HepG2 (cell line): ENCODE results near the gene KCNE5.

Source experiments
- ARNT ChIP-seq: fragments of 450-650 bp; IDR thresholded peaks from 2 replicates; pipeline ENCODE4 v1.6.1; 2017
- BRCA1 ChIP-seq: sonication (generic); formaldehyde crosslinking; IDR thresholded peaks from 2 replicates; pipeline ENCODE4 v1.4.0; 2020; ENCODE audit warnings: missing genetic modification reagents
- JUN ChIP-seq: sonication (generic); formaldehyde crosslinking; IDR thresholded peaks from 2 replicates; pipeline ENCODE4 v1.4.0; 2020; ENCODE audit warnings: mild to moderate bottlenecking, missing genetic modification reagents
- NR3C1 ChIP-seq: sonication (generic); formaldehyde crosslinking; IDR thresholded peaks from 2 replicates; pipeline ENCODE4 v1.4.0; 2020; ENCODE audit warnings: missing genetic modification reagents
- POLR2A ChIP-seq, 2 experiments: IDR thresholded peaks; 2 replicates each; pipeline ENCODE4 v1.6.1; 2011; ENCODE audit warnings: low read depth in 2 of 2, low read length in 2 of 2, mild to moderate bottlenecking in 1 of 2, moderate library complexity in 1 of 2; ENCODE audit not compliant: insufficient read depth in 1 of 2
- POLR2AphosphoS2 ChIP-seq: IDR thresholded peaks from 2 replicates; pipeline ENCODE4 v1.6.1; 2011; ENCODE audit warnings: low read depth, low read length, improper control_type of control experiment
- SP140L ChIP-seq: sonication (generic); formaldehyde crosslinking; IDR thresholded peaks from 2 replicates; pipeline ENCODE4 v1.4.0; 2020; ENCODE audit warnings: missing genetic modification reagents, borderline replicate concordance
- SUZ12 ChIP-seq: fragments of 150-350 bp; IDR thresholded peaks from 2 replicates; pipeline ENCODE4 v1.6.1; 2014; ENCODE audit warnings: low read depth, low read length
- YEATS2 ChIP-seq: sonication (generic); formaldehyde crosslinking; IDR thresholded peaks from 2 replicates; pipeline ENCODE4 v1.4.0; 2020; ENCODE audit warnings: missing genetic modification reagents, borderline replicate concordance
- ZNF451 ChIP-seq: sonication (generic); formaldehyde crosslinking; IDR thresholded peaks from 2 replicates; pipeline ENCODE4 v1.5.0; 2020; ENCODE audit warnings: mild to moderate bottlenecking, missing genetic modification reagents
- TF ChIP-seq, protein P1 (sequence below), 2 experiments: sonication (generic) in 1 of 2; formaldehyde crosslinking in 1 of 2; IDR thresholded peaks; 2 replicates each; pipeline versions ENCODE4 v1.4.0 to v1.6.1; 2016 to 2020; ENCODE audit warnings: borderline replicate concordance in 1 of 2, low read depth in 1 of 2, mild to moderate bottlenecking in 1 of 2, missing genetic modification reagents in 1 of 2
- TF ChIP-seq, protein P2 (sequence below): sonication (generic); formaldehyde crosslinking; IDR thresholded peaks from 2 replicates; pipeline ENCODE4 v1.4.0; 2020; ENCODE audit warnings: mild to moderate bottlenecking, missing genetic modification reagents
- TF ChIP-seq, protein P3 (sequence below): sonication (generic); formaldehyde crosslinking; IDR thresholded peaks from 2 replicates; pipeline ENCODE4 v1.5.1; 2020; ENCODE audit warnings: missing genetic modification reagents, mild to moderate bottlenecking, borderline replicate concordance
- TF ChIP-seq, protein P4 (sequence below): sonication (generic); formaldehyde crosslinking; IDR thresholded peaks from 2 replicates; pipeline ENCODE4 v1.5.0; 2020; ENCODE audit warnings: mild to moderate bottlenecking, missing genetic modification reagents, moderate library complexity

DNA sequence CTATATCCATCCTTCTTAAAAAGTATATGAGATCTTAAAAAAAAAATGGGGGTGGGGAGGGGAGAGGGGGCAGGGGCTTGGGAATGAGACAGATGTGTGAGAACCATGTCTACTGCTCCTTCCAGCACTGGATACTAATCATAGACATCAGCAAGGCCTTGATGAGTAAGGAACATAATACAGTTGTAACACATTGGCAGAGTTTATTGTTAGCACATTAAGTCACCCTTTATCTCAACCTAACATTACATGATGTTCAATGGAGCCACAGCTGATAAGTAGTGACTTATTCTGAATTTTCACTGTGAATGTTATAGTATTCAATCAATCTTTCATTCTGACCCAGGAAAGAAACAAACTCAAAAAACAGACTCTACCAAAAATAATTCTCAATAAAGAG is 47.3 kb upstream of the KCNE5 start:
- TF ChIP-seq ZNF451 (no peak), SP140L (no peak), JUN (CRISPR knock-in tag) (no peak), SUZ12 (no peak), POLR2A (IDR thresholded peaks at IDR 0.05; ENCODE audit: insufficient read depth in 1 of 2, low read depth in 2 of 2, low read length in 2 of 2) (no peak), ARNT (no peak), POLR2AphosphoS2 (no peak), BRCA1 (CRISPR knock-in tag) (no peak), YEATS2 (CRISPR knock-in tag) (no peak), NR3C1 (no peak)
- TF ChIP-seq, protein P1, sequence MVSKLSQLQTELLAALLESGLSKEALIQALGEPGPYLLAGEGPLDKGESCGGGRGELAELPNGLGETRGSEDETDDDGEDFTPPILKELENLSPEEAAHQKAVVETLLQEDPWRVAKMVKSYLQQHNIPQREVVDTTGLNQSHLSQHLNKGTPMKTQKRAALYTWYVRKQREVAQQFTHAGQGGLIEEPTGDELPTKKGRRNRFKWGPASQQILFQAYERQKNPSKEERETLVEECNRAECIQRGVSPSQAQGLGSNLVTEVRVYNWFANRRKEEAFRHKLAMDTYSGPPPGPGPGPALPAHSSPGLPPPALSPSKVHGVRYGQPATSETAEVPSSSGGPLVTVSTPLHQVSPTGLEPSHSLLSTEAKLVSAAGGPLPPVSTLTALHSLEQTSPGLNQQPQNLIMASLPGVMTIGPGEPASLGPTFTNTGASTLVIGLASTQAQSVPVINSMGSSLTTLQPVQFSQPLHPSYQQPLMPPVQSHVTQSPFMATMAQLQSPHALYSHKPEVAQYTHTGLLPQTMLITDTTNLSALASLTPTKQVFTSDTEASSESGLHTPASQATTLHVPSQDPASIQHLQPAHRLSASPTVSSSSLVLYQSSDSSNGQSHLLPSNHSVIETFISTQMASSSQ (IDR thresholded peaks at IDR 0.05; ENCODE audit: low read depth) = no peak
- TF ChIP-seq, protein P1 (CRISPR knock-in tag; IDR thresholded peaks at IDR 0.05; ENCODE audit: borderline replicate concordance) = no peak
- TF ChIP-seq, protein P2, sequence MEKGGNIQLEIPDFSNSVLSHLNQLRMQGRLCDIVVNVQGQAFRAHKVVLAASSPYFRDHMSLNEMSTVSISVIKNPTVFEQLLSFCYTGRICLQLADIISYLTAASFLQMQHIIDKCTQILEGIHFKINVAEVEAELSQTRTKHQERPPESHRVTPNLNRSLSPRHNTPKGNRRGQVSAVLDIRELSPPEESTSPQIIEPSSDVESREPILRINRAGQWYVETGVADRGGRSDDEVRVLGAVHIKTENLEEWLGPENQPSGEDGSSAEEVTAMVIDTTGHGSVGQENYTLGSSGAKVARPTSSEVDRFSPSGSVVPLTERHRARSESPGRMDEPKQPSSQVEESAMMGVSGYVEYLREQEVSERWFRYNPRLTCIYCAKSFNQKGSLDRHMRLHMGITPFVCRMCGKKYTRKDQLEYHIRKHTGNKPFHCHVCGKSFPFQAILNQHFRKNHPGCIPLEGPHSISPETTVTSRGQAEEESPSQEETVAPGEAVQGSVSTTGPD = no peak
- TF ChIP-seq, protein P3, sequence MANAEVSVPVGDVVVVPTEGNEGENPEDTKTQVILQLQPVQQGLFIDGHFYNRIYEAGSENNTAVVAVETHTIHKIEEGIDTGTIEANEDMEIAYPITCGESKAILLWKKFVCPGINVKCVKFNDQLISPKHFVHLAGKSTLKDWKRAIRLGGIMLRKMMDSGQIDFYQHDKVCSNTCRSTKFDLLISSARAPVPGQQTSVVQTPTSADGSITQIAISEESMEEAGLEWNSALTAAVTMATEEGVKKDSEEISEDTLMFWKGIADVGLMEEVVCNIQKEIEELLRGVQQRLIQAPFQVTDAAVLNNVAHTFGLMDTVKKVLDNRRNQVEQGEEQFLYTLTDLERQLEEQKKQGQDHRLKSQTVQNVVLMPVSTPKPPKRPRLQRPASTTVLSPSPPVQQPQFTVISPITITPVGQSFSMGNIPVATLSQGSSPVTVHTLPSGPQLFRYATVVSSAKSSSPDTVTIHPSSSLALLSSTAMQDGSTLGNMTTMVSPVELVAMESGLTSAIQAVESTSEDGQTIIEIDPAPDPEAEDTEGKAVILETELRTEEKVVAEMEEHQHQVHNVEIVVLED (CRISPR knock-in tag) = no peak
- TF ChIP-seq, protein P4, sequence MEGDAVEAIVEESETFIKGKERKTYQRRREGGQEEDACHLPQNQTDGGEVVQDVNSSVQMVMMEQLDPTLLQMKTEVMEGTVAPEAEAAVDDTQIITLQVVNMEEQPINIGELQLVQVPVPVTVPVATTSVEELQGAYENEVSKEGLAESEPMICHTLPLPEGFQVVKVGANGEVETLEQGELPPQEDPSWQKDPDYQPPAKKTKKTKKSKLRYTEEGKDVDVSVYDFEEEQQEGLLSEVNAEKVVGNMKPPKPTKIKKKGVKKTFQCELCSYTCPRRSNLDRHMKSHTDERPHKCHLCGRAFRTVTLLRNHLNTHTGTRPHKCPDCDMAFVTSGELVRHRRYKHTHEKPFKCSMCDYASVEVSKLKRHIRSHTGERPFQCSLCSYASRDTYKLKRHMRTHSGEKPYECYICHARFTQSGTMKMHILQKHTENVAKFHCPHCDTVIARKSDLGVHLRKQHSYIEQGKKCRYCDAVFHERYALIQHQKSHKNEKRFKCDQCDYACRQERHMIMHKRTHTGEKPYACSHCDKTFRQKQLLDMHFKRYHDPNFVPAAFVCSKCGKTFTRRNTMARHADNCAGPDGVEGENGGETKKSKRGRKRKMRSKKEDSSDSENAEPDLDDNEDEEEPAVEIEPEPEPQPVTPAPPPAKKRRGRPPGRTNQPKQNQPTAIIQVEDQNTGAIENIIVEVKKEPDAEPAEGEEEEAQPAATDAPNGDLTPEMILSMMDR (CRISPR knock-in tag) = no peak
